K562 (cell line): ENCODE results near the gene FKBP9.

ENCODE experiments used
- GATAD2A ChIP-seq: fragments of 450-650 bp; IDR thresholded peaks from 2 replicates; pipeline ENCODE4 v1.6.1; 2017
- HMG20A ChIP-seq: fragments of 450-650 bp; formaldehyde crosslinking; conservative IDR thresholded peaks from 2 replicates; pipeline ENCODE4 v1.4.0; 2020; ENCODE audit warnings: mild to moderate bottlenecking, mixed read lengths
- PHTF2 ChIP-seq: fragments of 250-450 bp; sonication (Bioruptor Pico); IDR thresholded peaks from 2 replicates; pipeline ENCODE4 v1.5.0; 2021; ENCODE audit warnings: mild to moderate bottlenecking
- POLR2A ChIP-seq: fragments of 450-650 bp; conservative IDR thresholded peaks from 2 replicates; pipeline ENCODE4 v1.6.1; 2016
- ZNF143 ChIP-seq: sonication (generic); formaldehyde crosslinking; IDR thresholded peaks from 2 replicates; pipeline ENCODE4 v1.9.0; 2022; ENCODE audit warnings: mild to moderate bottlenecking, missing genetic modification reagents
- TF ChIP-seq, protein P1 (sequence below), 2 experiments: IDR thresholded peaks; 2 replicates each; pipeline ENCODE4 v1.6.1; 2012; ENCODE audit warnings: improper control_type of control experiment in 2 of 2, low read depth in 2 of 2, low read length in 2 of 2, borderline replicate concordance in 1 of 2
- TF ChIP-seq, protein P2 (sequence below): fragments of 450-650 bp; IDR thresholded peaks from 2 replicates; pipeline ENCODE4 v1.6.1; 2016; ENCODE audit warnings: mild to moderate bottlenecking, moderate library complexity
- TF ChIP-seq, protein P3 (sequence below): sonication (generic); formaldehyde crosslinking; IDR thresholded peaks from 2 replicates; pipeline ENCODE4 v1.8.0; 2022; ENCODE audit warnings: mild to moderate bottlenecking, missing genetic modification reagents
- TF ChIP-seq, protein P4 (sequence below): fragments of 250-450 bp; sonication (Bioruptor Pico); IDR thresholded peaks from 2 replicates; pipeline ENCODE4 v1.8.0; 2022; ENCODE audit warnings: inconsistent platforms

DNA sequence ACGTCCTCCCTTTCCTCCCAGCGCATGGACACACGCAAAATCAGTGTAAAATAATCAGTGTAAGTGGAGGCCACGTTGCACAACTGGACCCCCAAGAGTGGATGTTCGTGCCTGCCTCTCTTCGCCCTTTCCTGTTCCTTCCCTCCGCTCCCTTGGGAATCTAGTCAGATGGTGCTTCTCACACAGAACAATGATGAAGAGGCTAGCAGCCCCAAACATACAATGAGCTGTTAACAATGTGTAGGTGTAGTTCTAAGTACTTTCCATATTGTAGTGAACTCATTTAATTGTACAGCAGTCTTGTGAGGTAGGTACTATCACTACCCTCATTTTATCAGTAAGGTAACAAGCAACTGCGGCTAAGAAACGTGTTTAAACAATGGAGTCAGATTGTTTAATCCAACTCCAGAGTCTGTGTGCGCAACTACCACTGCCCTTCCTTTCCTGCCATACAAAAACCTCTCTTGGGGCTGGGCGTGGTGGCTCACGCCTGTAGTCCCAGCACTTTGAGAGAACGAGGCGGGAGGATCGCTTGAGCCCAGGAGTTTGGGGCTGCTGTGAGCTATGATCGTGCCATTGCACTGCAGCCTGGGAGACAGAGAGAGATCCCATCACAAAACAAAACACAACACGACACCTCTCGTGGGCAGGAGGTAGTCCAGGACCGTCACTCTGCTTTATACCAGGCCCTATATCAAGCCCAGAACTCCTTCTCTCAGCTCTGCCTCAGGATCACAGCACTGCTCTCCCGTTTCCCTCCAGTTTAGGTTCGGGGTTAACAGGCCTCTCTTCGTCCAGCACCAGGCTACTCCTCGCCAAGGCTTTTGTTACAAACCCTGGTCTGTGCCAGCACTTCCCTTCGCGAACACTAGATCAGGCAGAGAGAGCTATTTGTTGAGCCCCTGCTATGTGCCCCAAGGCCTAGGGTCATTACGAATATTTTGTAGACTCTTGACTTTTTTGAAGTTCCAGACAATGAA is 1.1 kb downstream of the FKBP9 start:
- TF ChIP-seq, protein P1, sequence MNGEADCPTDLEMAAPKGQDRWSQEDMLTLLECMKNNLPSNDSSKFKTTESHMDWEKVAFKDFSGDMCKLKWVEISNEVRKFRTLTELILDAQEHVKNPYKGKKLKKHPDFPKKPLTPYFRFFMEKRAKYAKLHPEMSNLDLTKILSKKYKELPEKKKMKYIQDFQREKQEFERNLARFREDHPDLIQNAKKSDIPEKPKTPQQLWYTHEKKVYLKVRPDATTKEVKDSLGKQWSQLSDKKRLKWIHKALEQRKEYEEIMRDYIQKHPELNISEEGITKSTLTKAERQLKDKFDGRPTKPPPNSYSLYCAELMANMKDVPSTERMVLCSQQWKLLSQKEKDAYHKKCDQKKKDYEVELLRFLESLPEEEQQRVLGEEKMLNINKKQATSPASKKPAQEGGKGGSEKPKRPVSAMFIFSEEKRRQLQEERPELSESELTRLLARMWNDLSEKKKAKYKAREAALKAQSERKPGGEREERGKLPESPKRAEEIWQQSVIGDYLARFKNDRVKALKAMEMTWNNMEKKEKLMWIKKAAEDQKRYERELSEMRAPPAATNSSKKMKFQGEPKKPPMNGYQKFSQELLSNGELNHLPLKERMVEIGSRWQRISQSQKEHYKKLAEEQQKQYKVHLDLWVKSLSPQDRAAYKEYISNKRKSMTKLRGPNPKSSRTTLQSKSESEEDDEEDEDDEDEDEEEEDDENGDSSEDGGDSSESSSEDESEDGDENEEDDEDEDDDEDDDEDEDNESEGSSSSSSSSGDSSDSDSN (IDR thresholded peaks at IDR 0.05; ENCODE audit: borderline replicate concordance in 1 of 2, low read depth in 2 of 2, low read length in 2 of 2) = 0 out of 4 replicates have a peak, but pooled peaks of 1 of the 2 experiments have one; percentile 9
- TF ChIP-seq, protein P2, sequence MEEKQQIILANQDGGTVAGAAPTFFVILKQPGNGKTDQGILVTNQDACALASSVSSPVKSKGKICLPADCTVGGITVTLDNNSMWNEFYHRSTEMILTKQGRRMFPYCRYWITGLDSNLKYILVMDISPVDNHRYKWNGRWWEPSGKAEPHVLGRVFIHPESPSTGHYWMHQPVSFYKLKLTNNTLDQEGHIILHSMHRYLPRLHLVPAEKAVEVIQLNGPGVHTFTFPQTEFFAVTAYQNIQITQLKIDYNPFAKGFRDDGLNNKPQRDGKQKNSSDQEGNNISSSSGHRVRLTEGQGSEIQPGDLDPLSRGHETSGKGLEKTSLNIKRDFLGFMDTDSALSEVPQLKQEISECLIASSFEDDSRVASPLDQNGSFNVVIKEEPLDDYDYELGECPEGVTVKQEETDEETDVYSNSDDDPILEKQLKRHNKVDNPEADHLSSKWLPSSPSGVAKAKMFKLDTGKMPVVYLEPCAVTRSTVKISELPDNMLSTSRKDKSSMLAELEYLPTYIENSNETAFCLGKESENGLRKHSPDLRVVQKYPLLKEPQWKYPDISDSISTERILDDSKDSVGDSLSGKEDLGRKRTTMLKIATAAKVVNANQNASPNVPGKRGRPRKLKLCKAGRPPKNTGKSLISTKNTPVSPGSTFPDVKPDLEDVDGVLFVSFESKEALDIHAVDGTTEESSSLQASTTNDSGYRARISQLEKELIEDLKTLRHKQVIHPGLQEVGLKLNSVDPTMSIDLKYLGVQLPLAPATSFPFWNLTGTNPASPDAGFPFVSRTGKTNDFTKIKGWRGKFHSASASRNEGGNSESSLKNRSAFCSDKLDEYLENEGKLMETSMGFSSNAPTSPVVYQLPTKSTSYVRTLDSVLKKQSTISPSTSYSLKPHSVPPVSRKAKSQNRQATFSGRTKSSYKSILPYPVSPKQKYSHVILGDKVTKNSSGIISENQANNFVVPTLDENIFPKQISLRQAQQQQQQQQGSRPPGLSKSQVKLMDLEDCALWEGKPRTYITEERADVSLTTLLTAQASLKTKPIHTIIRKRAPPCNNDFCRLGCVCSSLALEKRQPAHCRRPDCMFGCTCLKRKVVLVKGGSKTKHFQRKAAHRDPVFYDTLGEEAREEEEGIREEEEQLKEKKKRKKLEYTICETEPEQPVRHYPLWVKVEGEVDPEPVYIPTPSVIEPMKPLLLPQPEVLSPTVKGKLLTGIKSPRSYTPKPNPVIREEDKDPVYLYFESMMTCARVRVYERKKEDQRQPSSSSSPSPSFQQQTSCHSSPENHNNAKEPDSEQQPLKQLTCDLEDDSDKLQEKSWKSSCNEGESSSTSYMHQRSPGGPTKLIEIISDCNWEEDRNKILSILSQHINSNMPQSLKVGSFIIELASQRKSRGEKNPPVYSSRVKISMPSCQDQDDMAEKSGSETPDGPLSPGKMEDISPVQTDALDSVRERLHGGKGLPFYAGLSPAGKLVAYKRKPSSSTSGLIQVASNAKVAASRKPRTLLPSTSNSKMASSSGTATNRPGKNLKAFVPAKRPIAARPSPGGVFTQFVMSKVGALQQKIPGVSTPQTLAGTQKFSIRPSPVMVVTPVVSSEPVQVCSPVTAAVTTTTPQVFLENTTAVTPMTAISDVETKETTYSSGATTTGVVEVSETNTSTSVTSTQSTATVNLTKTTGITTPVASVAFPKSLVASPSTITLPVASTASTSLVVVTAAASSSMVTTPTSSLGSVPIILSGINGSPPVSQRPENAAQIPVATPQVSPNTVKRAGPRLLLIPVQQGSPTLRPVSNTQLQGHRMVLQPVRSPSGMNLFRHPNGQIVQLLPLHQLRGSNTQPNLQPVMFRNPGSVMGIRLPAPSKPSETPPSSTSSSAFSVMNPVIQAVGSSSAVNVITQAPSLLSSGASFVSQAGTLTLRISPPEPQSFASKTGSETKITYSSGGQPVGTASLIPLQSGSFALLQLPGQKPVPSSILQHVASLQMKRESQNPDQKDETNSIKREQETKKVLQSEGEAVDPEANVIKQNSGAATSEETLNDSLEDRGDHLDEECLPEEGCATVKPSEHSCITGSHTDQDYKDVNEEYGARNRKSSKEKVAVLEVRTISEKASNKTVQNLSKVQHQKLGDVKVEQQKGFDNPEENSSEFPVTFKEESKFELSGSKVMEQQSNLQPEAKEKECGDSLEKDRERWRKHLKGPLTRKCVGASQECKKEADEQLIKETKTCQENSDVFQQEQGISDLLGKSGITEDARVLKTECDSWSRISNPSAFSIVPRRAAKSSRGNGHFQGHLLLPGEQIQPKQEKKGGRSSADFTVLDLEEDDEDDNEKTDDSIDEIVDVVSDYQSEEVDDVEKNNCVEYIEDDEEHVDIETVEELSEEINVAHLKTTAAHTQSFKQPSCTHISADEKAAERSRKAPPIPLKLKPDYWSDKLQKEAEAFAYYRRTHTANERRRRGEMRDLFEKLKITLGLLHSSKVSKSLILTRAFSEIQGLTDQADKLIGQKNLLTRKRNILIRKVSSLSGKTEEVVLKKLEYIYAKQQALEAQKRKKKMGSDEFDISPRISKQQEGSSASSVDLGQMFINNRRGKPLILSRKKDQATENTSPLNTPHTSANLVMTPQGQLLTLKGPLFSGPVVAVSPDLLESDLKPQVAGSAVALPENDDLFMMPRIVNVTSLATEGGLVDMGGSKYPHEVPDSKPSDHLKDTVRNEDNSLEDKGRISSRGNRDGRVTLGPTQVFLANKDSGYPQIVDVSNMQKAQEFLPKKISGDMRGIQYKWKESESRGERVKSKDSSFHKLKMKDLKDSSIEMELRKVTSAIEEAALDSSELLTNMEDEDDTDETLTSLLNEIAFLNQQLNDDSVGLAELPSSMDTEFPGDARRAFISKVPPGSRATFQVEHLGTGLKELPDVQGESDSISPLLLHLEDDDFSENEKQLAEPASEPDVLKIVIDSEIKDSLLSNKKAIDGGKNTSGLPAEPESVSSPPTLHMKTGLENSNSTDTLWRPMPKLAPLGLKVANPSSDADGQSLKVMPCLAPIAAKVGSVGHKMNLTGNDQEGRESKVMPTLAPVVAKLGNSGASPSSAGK = no peak
- TF ChIP-seq POLR2A (no peak), GATAD2A (no peak), HMG20A (CRISPR knock-in tag) (no peak), ZNF143 (CRISPR knock-in tag) (no peak), PHTF2 (CRISPR knock-in tag) (no peak)
- TF ChIP-seq, protein P3, sequence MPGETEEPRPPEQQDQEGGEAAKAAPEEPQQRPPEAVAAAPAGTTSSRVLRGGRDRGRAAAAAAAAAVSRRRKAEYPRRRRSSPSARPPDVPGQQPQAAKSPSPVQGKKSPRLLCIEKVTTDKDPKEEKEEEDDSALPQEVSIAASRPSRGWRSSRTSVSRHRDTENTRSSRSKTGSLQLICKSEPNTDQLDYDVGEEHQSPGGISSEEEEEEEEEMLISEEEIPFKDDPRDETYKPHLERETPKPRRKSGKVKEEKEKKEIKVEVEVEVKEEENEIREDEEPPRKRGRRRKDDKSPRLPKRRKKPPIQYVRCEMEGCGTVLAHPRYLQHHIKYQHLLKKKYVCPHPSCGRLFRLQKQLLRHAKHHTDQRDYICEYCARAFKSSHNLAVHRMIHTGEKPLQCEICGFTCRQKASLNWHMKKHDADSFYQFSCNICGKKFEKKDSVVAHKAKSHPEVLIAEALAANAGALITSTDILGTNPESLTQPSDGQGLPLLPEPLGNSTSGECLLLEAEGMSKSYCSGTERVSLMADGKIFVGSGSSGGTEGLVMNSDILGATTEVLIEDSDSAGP (CRISPR knock-in tag) = no peak
- TF ChIP-seq, protein P4, sequence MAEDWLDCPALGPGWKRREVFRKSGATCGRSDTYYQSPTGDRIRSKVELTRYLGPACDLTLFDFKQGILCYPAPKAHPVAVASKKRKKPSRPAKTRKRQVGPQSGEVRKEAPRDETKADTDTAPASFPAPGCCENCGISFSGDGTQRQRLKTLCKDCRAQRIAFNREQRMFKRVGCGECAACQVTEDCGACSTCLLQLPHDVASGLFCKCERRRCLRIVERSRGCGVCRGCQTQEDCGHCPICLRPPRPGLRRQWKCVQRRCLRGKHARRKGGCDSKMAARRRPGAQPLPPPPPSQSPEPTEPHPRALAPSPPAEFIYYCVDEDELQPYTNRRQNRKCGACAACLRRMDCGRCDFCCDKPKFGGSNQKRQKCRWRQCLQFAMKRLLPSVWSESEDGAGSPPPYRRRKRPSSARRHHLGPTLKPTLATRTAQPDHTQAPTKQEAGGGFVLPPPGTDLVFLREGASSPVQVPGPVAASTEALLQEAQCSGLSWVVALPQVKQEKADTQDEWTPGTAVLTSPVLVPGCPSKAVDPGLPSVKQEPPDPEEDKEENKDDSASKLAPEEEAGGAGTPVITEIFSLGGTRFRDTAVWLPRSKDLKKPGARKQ = no peak
